HG03159 (cell line): ENCODE results near the gene MCF2L.
"Not testable (repeated sequence)": the region's sequence is repeated elsewhere in the genome, so short reads cannot be mapped to it uniquely, and the experiment has no call there.

ENCODE experiments used
- ATAC-seq: cut with Tn5 transposase; IDR thresholded peaks from one replicate; pipeline ENCODE4 v1.9.1; 2021; ENCODE audit warnings: mild to moderate bottlenecking, moderate library complexity; ENCODE audit not compliant: unreplicated experiment

Gene MCF2L

DNA sequence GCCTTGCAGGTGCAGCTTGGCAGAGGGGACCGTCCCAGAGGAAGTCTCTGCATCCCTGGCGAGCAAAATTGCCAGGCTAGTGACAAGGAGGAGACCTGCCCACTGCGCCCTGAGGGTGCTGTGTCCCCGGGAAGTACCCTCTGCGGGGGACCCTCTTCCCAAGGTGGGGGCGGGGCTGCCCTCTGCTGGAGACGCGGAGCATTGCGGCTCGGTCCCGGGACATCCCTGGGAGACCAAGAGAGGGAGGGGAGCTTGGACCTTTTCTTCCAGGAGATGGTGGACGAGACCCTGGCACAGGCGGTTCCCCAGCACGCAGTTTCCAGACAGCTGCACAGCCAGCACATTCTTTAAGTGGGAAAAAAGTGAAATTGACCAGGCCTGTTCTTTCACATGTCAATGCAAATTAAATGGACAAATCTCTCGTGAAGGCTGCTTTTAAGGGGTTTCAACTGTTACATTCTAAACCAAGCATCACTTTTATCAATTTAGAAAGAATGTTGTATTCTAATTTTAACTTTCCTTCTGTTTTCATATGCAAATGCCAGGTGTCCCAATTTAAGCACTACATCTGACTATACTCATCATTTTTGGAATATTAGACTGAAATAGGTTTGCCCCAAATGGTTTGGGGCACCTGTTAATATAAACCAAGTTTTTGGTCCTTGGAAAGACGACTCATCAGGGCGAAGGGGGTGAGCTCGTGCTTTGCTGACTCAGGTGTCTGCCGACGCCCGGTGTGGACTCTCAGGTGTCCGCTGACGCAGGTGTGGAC lies 60.7 kb downstream of the MCF2L start:
- no peak for ATAC-seq

DNA sequence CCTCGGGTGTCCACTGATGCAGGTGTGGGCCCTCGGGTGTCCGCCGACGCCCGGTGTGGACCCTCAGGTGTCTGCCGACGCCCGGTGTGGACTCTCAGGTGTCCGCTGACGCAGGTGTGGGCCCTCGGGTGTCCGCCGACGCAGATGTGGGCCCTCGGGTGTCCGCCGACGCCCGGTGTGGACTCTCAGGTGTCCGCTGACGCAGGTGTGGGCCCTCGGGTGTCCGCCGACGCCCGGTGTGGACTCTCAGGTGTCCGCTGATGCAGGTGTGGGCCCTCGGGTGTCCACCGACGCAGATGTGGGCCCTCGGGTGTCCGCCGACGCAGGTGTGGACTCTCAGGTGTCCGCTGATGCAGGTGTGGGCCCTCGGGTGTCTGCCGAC lies 61.2 kb downstream of the MCF2L start:
- not testable (repeated sequence) for ATAC-seq

DNA sequence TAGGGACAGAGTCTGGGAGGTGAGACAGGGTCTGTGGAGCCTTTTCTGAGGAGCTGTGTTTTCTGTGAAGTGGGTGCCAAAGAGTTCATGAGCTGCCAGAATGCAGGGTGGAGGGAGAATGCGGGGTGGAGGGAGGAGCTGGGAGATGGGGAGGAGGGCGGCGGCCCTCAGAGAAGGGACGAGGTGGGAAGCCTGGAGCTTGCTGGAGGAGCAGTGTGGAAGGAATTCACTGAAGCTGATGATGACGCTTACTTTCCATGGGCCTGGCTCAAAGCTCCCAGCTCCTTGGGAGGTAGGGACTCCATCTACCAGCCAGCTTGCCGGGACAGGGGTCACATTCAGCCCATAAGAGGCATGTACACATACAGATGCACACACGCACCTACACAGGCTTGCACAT lies 62.5 kb downstream of the MCF2L start:
- no peak for ATAC-seq

DNA sequence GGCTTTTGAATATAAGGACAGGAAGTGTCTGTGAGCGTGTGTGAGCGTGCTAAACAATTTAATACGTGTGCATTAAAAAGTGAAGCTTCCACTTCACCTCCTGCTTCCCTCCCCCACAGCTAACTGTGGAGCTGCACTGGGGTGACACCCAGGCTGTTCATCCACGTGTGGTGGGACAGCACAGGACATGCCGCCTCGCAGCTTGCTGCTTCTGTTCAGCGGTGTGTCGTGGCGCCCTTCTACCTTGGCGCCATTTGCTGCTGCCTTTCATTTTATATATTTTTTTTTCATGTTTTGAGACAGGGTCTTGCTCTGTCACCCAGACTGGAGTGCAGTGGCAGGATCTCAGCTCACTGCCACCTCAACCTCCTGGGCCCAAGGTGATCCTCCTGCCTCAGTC lies 63.3 kb downstream of the MCF2L start:
- no peak for ATAC-seq

DNA sequence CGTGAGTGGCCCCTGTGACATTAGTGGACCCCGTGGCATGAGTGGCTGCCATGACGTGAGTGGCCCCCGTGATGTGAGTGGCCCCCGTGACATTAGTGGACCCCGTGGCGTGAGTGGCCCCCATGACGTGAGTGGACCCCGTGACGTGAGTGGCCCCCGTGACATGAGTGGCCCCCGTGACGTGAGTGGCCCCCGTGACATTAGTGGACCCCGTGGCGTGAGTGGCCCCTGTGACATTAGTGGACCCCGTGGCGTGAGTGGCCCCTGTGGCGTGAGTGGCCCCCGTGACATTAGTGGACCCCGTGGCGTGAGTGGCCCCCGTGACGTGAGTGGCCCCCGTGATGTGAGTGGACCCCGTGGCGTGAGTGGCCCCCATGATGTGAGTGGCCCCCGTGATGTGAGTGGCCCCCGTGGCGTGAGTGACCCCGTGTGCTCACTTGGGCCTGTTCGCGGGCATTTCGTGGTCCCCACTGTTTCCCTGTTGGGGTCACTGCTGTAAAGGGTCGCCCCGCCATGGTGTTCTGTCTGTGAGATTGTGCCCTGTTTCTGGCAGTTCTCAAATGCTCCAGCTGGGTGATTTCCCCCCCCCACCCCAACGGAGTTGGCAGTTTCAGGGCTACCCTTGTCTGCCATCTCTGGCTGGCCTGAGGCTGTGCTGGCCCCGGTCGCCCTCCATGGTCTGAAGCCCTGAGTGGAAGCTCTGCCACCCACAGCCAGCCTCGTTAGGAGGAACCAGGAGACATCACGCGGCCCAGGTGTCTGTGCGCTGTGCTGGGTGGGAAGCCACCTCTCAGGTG lies 64.2 kb downstream of the MCF2L start:
- ATAC-seq, result no peak

DNA sequence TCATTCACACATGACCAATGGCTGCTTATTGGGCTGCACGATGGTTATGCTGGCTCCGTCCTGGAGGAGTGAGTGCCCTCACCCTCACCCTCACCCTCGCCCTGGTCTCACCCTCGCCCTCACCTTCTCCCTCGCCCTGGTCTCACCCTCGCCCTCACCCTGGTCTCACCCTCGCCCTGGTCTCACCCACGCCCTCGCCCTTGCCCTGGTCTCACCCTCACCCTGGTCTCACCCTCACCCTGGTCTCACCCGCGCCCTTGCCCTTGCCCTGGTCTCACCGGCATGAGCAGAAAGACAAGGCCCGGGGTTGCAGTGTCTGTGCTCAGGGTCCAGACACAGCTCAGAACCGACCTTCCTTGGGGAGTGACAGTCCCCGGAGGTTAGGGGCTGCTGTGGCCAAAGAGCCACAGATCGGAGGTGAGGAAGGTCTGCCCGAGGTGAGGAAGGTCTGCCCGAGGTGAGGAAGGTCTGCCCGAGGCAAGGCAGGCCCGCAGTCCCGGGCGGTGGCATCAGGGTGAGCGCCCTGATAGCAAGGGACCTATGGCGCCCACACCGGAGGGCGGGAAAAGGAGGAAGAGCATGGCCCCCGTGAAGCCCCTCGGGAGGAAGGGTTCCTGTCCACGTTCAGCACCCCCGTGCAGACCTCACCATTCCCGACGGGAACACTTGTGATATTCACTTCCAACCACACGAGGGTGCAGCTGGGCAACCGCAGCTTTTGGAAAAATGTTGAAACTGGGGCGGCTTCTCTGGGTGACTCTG lies 65.6 kb downstream of the MCF2L start:
- ATAC-seq, result no peak

DNA sequence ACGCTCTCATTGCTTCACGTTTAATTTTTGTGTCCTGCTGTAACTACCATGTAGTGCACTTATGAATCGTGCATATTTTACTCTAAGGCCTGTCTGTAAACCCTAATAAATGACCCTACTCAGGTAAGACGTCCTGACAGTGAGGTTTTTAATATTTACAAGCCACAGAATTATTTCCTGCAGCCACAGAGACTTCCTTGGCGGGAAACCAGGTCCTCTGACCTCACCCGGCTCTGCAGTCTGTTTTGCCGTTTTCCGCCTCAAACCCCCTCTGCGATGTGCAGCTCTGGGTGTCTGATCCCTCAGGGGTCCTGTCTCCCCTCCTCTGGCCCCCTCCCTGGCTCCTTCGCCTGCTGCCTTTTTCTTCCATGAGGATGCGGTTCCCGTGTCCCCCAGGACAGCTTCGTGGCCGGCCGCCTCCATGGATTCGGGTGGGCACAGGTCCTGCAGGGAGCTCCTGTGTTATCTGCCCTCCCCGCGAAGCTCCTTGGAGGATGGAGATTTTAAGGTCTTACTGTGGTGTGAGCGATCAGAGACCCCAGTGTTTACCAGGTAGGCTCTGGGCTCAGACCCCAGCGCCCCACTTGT lies 66.3 kb downstream of the MCF2L start:
- no peak for ATAC-seq

DNA sequence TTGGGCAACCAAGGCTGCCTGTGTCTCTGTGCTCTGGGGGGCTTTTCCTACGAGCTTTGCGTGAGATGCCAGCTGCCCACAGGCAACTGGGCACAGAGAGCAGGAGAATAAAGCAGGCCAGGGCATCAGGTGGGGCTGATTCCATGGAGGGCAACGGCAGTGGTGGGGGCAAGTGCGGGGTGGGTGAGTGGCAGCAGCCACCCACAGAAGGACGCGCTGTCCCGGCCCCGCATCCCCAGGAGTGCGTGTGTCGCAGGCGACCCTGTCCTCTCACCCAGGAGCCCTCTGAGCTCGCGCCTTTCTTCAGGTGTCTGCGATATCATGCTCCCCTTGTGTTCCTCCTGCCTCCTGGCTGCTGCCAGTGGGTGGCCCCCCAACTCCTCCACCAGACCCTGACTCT lies 67.4 kb downstream of the MCF2L start:
- no peak for ATAC-seq

DNA sequence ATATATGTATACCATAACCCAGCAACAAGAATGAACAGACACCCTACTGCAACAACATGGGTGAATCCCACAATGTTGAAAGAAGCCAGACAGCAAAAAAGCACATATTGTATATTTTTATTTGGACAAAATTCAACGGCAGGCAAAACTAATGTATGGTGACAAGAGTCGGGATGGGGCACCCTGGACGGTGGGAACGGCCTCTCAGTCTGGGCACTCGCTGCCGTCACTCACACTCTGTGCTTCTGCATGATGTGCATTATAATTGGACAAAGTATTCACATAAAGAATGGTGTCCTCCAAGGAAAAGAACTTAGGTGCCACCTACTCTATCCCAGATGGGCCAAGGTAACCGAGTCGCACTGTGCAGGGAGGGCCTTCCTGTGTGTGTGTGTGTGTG lies 71.0 kb downstream of the MCF2L start:
- ATAC-seq, result no peak

DNA sequence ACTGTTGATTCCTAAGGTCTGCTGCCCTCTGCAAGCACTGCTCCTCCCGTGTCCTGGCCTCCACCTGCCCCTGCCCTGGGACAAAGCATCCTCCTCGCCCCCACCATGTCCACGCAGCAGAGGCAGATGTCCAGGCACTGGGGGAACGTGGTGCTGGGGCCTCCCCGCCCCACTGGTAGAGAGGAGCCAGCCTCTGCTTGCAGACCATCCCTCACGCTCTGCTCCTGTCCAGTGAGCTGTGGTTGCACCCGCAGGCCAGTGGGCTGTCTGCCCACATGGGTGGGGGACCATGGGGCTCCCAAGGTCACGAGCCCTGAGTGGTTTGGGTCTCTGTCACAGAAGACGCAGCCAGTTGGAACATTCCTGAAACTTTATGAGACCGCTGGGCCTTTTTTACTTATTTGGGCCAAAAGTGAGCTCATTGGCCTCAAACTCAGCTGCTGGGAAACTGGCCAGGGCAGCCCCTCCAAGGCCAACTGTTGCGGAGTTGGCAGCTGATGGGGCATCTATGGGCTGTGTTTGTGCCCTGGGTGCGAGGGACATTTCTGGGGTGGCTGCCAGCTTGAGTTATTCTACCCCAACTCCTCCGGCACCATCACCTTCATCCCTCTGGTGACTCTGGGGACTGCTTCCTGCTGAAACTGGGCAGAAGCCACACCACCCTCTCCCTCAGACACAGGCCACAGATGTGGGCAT lies 71.7 kb downstream of the MCF2L start:
- no peak for ATAC-seq

DNA sequence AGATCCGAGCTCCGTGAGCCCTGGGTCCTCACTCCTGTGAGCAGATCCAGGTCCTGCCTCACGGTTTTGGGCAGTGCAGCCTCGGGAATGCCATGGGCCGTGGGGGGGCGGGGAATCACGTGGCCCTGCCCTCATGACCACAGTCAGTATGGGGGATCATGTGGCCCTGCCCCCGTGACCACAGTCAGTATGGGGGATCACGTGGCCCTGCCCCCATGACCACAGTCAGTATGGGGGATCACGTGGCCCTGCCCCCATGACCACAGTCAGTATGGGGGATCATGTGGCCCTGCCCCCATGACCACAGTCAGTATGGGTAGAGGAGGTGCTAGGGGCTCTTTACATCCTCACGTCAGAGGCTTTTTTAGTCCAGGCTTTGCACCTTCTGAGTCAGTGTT lies 72.3 kb downstream of the MCF2L start:
- ATAC-seq, result no peak

DNA sequence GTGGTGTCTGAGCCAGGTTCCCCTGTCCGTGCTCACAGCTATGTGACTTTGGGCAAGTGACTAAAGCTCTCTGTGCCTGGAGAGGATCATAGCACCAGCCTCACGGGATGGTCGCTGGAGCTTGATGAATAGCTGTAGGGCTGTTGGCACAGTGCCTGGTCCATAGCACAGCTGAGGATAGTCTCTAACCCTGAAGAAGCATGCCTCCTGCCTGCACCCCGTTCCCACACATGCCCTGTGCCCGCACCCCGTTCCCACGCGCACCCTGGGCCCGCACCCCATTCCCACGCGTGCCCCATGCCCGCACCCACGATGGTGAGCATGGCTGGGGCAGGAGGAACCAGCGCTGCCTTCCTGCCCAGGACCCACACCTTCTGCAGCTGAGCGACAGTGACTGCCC lies 72.9 kb downstream of the MCF2L start:
- ATAC-seq, result no peak

DNA sequence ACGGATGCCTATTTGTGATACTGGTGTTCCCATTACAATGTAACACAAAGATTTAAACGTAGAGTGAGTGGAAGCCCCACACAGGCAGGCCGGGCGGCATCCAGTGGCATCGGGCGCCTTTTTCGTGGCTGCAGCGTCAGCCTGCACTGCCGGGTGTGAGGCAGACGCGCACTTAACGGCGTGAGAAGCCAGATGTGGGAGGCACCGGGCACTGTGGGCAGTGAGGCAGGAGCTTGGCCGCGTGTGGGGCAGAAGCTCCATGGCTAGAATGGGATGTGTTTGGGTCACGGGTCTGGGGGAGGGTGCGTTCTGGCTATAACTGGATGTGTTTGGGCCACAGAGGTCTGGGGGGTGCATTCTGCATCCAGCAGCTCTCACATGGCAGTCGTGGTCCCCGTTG lies 73.4 kb downstream of the MCF2L start:
- no peak for ATAC-seq

DNA sequence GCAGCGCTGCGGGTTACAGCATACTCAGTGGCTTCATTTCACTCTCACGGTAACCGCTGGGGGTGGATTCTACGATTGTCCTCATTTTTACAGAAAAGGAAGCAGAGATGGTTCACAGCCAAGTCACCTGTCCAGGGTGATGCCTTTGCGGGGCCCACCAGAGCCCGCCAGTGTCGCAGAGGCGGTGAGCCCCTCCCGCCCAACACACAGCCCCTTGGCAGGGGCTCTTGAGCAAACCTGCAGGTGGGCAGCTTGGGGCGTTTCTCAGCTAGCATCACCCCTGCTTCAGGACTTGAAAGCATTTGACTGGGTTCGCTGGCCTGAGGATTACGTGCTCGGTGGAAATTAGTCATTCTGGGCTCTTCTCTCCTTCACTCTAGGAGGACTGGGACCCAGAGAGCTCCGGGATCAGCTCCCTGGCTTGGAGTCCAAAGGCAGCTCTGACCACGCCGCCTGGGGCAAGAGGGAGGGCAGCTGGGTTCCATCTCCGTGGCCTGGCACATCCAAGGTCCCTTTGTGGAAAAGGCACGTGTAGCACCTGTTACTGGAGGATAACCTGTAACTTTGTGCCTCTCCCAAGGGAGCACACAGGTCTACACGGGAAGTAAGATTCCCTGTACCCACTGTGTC lies 74.1 kb downstream of the MCF2L start:
- no peak for ATAC-seq

DNA sequence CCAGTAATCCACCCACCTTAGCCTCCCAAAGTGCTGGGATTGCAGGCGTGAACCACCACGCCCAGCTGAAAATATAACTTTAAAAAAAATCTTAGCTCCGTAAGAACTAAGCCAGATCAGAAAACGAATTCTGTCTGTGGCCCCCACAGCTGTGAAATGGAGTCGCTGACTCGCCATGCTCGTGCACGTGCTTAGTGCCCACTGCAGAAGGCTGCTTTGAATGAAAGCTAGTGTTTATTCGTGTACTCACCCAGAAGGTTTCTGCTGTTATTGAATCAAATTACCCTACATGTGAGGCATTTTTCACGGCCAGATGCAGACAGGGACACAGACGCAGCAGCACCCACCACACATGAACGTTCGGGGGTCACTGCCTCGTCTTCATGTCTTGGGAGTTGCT lies 74.9 kb downstream of the MCF2L start:
- ATAC-seq, result no peak

DNA sequence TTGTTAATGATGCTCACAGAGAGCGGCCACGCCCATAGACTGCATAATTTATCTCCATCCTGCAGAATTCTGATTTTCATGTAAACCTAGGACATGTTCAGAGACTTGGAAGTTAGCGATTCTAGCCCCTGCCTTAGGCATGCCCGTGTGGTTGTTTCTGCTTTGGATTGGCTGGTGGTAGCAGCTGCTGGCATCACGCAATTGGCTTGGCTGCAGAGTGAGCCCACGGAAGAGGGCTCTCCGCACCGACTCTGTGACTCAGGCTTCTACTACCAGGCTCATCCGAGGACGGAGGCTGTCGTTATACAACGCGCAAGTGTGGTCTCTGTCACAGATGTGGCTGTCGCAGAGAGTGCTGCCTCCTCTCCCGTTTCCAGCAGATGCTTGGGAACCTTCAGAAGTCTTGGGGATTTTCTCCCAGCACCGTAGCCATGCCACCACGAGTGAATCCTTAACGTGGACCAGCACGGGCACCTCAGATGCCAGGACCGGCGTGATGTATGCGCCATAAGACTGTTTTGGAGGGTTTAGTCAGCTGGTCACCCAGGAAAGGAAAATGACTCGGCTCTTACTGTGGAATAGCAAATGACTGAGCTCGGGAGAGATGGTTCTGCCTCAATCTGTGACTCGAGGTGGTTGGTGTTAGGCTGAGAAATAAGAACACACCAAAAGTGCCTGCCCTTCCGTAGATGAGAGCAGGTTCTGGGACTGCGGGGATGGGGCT lies 75.5 kb downstream of the MCF2L start:
- no peak for ATAC-seq

DNA sequence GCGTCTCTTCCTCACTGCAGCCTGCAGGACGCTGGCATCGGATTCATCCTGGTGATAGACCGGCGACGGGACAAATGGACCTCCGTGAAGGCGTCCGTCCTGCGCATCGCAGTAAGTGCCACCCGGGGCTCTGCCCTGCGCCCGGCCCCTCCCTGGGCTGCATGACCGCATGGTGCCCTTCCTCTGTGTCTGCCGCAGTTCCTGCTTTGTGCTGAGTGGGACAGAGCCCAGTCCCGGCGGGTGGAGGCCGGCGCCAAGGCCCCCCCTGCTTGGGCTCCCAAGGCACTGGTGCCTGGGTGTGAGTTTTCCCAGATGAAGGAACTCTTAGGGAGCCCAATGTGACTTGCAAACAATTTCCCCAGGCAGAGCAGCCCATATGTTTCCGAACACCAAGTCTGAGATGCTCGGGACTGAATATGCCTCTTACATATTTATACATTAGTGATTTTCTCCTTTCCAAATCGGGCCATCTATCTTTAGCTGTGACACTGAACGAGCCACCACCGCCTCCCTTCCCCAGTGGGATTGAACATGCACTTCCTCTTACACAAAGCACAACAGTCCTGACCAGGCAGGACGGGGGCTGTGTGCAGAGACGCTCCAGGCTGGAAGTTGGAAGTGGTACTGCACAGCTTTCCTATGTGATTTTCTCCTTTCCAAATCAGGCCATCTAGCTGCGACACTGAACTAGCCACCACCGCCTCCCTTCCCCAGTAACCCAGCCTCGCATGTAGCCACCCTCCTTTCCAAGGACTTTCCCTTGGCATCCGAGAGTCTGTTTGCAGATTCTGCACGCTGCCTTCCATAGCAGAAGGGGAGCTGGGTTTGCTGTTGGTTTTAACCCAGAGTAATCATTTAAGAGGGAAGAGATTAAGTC lies 76.5 kb downstream of the MCF2L start:
- ATAC-seq, result no peak

DNA sequence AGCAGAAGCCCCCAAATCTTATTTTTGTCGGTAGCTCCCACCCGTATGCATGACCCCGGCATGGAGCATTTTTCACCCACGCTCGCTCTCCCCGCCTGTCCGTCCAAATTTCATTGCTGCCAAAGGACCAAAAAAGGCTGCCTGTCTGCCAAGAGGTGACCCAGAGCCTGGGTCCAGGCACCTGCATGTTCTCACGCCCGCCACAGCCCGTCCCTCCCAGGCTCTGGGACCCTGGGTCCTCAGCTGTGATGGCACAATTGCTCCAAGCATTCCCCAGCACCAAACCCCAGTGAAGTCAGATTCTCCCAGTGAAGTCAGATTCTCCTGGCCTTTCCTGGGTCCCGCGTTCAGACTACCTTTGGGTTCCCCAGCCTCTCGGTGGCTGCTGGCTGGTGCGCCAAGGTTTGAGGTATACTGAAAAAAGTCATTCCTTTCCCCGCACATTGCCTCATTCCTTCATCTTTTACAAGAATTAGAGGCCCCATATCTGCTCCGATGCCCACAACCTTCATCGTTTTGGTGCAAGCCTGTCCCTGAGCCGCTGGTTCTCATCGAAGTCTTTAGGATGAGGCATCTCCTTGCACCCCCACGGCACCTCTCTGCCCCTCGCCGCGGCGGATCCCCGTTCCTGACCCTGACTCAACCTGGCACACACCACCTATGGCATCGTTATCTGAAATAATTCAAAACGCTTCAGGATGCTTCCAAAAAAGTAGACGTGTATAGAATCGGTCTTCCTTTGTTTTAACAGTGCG lies 77.3 kb downstream of the MCF2L start:
- ATAC-seq, result no peak
